GM18858 (cell line): ENCODE measurements around the gene PKP4.

Experiments
- ATAC-seq: cut with Tn5 transposase; IDR thresholded peaks from one replicate; pipeline ENCODE4 v1.9.1; 2021; ENCODE audit not compliant: unreplicated experiment

The PKP4 gene

GRCh38 chr2:158647436-158648231 is 190.9 kb downstream of the PKP4 start:
- no peak for ATAC-seq

GRCh38 chr2:158649846-158650245 is 193.1 kb downstream of the PKP4 start:
- no peak for ATAC-seq

GRCh38 chr2:158650646-158651357 is 194.1 kb downstream of the PKP4 start:
- no peak for ATAC-seq

- ATAC-seq, result no peak
Observed at GRCh38 chr2:158651358-158652057, 194.8 kb downstream of the PKP4 start.

- ATAC-seq, result no peak
Observed at GRCh38 chr2:158655628-158656027, 198.9 kb downstream of the PKP4 start.

- no peak for ATAC-seq
Observed at GRCh38 chr2:158656492-158657229, 199.9 kb downstream of the PKP4 start.

GRCh38 chr2:158658396-158658795 is 201.6 kb downstream of the PKP4 start:
- ATAC-seq, result no peak

GRCh38 chr2:158659483-158659882 is 202.7 kb downstream of the PKP4 start:
- no peak for ATAC-seq

- no peak for ATAC-seq
Observed at GRCh38 chr2:158661231-158661630, 204.5 kb downstream of the PKP4 start.

- ATAC-seq, result no peak
Observed at GRCh38 chr2:158662421-158662820, 205.7 kb downstream of the PKP4 start.

GRCh38 chr2:158663796-158664195 is 207.0 kb downstream of the PKP4 start:
- ATAC-seq, result no peak

GRCh38 chr2:158664987-158665386 is 208.2 kb downstream of the PKP4 start:
- no peak for ATAC-seq

- ATAC-seq, result no peak
Observed at GRCh38 chr2:158665536-158666302, 209.0 kb downstream of the PKP4 start.

- no peak for ATAC-seq
Observed at GRCh38 chr2:158666969-158667368, 210.2 kb downstream of the PKP4 start.

GRCh38 chr2:158667586-158667985 is 210.8 kb downstream of the PKP4 start:
- ATAC-seq, result no peak

- no peak for ATAC-seq
Observed at GRCh38 chr2:158668001-158668765, 211.4 kb downstream of the PKP4 start.

GRCh38 chr2:158670292-158670691 is 213.5 kb downstream of the PKP4 start:
- no peak for ATAC-seq

- no peak for ATAC-seq
Observed at GRCh38 chr2:158671360-158672245, 214.9 kb downstream of the PKP4 start.

- ATAC-seq, result no peak
Observed at GRCh38 chr2:158676295-158676694, 219.5 kb downstream of the PKP4 start.
